CD4-positive, alpha-beta T cell treated with Interleukin-17A for 1 hour (primary cell): ENCODE results near the gene SH2D3A.
"Not testable (repeated sequence)": the region's sequence is repeated elsewhere in the genome, so short reads cannot be mapped to it uniquely, and the experiment has no call there.

ENCODE experiments used
- DNase-seq: peaks from one replicate; pipeline ENCODE4 v3.0.0-alpha.2; 2020

The SH2D3A gene

GRCh38 chr19:6788896-6789295, 21.7 kb upstream of the SH2D3A start:
- no peak for DNase-seq

GRCh38 chr19:6787393-6787792, 20.2 kb upstream of the SH2D3A start:
- no peak for DNase-seq

- DNase-seq, result no peak
Measured at GRCh38 chr19:6779206-6779605, 12.0 kb upstream of the SH2D3A start.

GRCh38 chr19:6778386-6778785, 11.2 kb upstream of the SH2D3A start:
- DNase-seq, result no peak

- DNase-seq, result no peak
Measured at GRCh38 chr19:6777434-6777833, 10.2 kb upstream of the SH2D3A start.

GRCh38 chr19:6776999-6777398, 9.8 kb upstream of the SH2D3A start:
- DNase-seq, result no peak

GRCh38 chr19:6776045-6776444, 8.8 kb upstream of the SH2D3A start:
- DNase-seq, result not testable (repeated sequence)

GRCh38 chr19:6774821-6775707, 7.8 kb upstream of the SH2D3A start:
- no peak for DNase-seq

- peak; percentile 58 for DNase-seq
Measured at GRCh38 chr19:6773323-6773931, 6.2 kb upstream of the SH2D3A start.

- DNase-seq, result no peak
Measured at GRCh38 chr19:6772866-6773322, 5.7 kb upstream of the SH2D3A start.

GRCh38 chr19:6772028-6772865, 5.0 kb upstream of the SH2D3A start, which contains the start of gene VAV1:
TSS of gene VAV1 (plus strand) at chr19:6772708. CDS start at chr19:6772808, 100 bp downstream.
- peak; percentile 89 for DNase-seq

- DNase-seq, result not testable (repeated sequence)
Measured at GRCh38 chr19:6771648-6772027, 4.4 kb upstream of the SH2D3A start.

GRCh38 chr19:6769006-6769619, 1.9 kb upstream of the SH2D3A start:
- peak; percentile 45 for DNase-seq

GRCh38 chr19:6768236-6768785, 1.1 kb upstream of the SH2D3A start:
- peak; percentile 47 for DNase-seq

- DNase-seq, result peak; percentile 78
Measured at GRCh38 chr19:6767081-6767356, 216 bp downstream of the SH2D3A start.

GRCh38 chr19:6766357-6767080, 716 bp downstream of the SH2D3A start:
- DNase-seq, result peak; percentile 20

- peak; percentile 45 for DNase-seq
Measured at GRCh38 chr19:6765738-6766356, 1.4 kb downstream of the SH2D3A start.

- DNase-seq, result not testable (repeated sequence)
Measured at GRCh38 chr19:6762253-6762797, 4.9 kb downstream of the SH2D3A start.

- DNase-seq, result peak; percentile 38
Measured at GRCh38 chr19:6761053-6761676, 6.1 kb downstream of the SH2D3A start.

GRCh38 chr19:6760606-6761005, 6.6 kb downstream of the SH2D3A start:
- DNase-seq, result no peak
